GM18951 (cell line): ENCODE results near the gene SRF.

Source experiments
- POLR2A ChIP-seq: IDR thresholded peaks from 4 replicates; pipeline ENCODE4 v1.6.1; 2011; ENCODE audit warnings: mild to moderate bottlenecking; ENCODE audit not compliant: insufficient read length, insufficient read depth; ENCODE audit errors: extremely low read depth
- in situ Hi-C: fragments of 300-500 bp; cut with MboI; formaldehyde crosslinking; loops from one replicate; pipeline ENCODE4 v1.12.0; 2022; ENCODE audit warnings: low sequenced_read_pairs, mixed read lengths, inconsistent platforms; ENCODE audit not compliant: unreplicated experiment

Gene SRF

GRCh38 chr6:43221046-43221972, 50.2 kb downstream of the SRF start:
- no peak for TF ChIP-seq POLR2A
- in situ Hi-C loops: no loop called here

- in situ Hi-C loops: no loop called here
- no peak for TF ChIP-seq POLR2A
Measured at GRCh38 chr6:43222418-43223059, 51.5 kb downstream of the SRF start.

- in situ Hi-C loops: no loop called here
- no peak for TF ChIP-seq POLR2A
Measured at GRCh38 chr6:43223175-43223574, 52.1 kb downstream of the SRF start.

GRCh38 chr6:43226192-43226851, 55.3 kb downstream of the SRF start:
- in situ Hi-C loops: no loop called here
- TF ChIP-seq POLR2A: no peak

GRCh38 chr6:43228951-43229802, 58.1 kb downstream of the SRF start, which contains the start of gene DNPH1:
Gene DNPH1 (minus strand): TSS chr6:43229481. CDS start chr6:43229456, 25 bp downstream.
- in situ Hi-C loops: no loop called here
- peak; percentile 76 for TF ChIP-seq POLR2A

GRCh38 chr6:43229803-43230620, 58.9 kb downstream of the SRF start:
- no peak for TF ChIP-seq POLR2A
- in situ Hi-C loops: no loop called here

- TF ChIP-seq POLR2A: no peak
- in situ Hi-C loops: no loop called here
Measured at GRCh38 chr6:43231053-43231452, 60.0 kb downstream of the SRF start.
